Upper lobe of right lung (tissue), 1 donor: Measurements from ENCODE around the gene ANTKMT. TPM values are rescaled to one million over a fixed set of nuclear protein-coding genes. Genes with fewer than 3 reads are reported as not detected.
"Not testable (repeated sequence)": the region's sequence is repeated elsewhere in the genome, so short reads cannot be mapped to it uniquely, and the experiment has no call there.

Experiments used
- ATAC-seq: fragments of 200-7000 bp; cut with Tn5 transposase; one replicate; pipeline ENCODE4 v1.9.1; 2020; ENCODE audit warnings: mild to moderate bottlenecking, moderate library complexity
- DNase-seq: peaks from one replicate; pipeline ENCODE4 v3.0.0-alpha.2; 2020
- H3K27ac ChIP-seq: fragments of 200-600 bp; one replicate; pipeline ENCODE4 v1.8.0; 2022
- H3K27me3 ChIP-seq: fragments of 200-600 bp; one replicate; pipeline ENCODE4 v1.8.0; 2022; ENCODE audit warnings: mild to moderate bottlenecking
- H3K36me3 ChIP-seq: fragments of 200-600 bp; one replicate; pipeline ENCODE4 v1.8.0; 2022
- H3K4me1 ChIP-seq: fragments of 200-600 bp; one replicate; pipeline ENCODE4 v1.8.0; 2022
- H3K4me3 ChIP-seq: fragments of 200-600 bp; one replicate; pipeline ENCODE4 v1.8.0; 2022; ENCODE audit warnings: mild to moderate bottlenecking
- H3K9me3 ChIP-seq: fragments of 200-600 bp; one replicate; pipeline ENCODE4 v1.8.0; 2022
- intact Hi-C: fragments of 100-400 bp; cut with DNase I; formaldehyde crosslinking; loops from one replicate; pipeline ENCODE4 v1.11.0; 2022
- total RNA-seq: library from RNA; stranded (reverse); fragmentation: NEBNext Ultra II Directional; extraction: Animal tissue kit (Norgen Biotek cat#: 25700); gene quantifications from one replicate; pipeline ENCODE4 v1.2.1, GENCODE V29; 2021
- TF ChIP-seq, protein P1 (sequence below): fragments of 200-600 bp; IDR thresholded peaks from one replicate; pipeline ENCODE4 v1.8.0; 2022; ENCODE audit warnings: antibody characterized with exemption
- donor health status: DM: no; HTN: yes; CAD: no; lungs with severe emphysema.

The ANTKMT gene
- total RNA-seq, 1 donor from 2014 or later: 30.5 TPM

DNA sequence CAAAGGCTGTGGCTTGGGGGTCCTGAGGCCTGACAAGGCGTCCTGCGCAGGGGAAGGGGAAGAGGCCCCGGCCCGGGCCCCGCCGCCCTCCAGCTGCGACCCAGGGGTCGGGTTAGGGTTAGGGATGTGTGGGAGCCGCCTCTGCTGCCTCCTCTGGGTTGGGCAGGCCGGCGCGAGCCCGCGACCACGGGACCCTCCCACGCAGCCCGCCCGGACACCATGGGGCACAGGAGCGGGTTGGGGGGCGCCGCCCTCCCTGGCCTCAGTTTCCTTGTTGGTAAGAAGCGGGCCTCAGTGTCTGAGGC, 19.5 kb downstream of the ANTKMT start:
- intact Hi-C loops: no loop called here
- H3K4me3 ChIP-seq: peak overlapping the region; percentile 88
- H3K27ac ChIP-seq: peak overlapping the region; percentile 73
- H3K9me3 ChIP-seq: no peaks in the 10 kb centered on the region
- TF ChIP-seq, protein P1, sequence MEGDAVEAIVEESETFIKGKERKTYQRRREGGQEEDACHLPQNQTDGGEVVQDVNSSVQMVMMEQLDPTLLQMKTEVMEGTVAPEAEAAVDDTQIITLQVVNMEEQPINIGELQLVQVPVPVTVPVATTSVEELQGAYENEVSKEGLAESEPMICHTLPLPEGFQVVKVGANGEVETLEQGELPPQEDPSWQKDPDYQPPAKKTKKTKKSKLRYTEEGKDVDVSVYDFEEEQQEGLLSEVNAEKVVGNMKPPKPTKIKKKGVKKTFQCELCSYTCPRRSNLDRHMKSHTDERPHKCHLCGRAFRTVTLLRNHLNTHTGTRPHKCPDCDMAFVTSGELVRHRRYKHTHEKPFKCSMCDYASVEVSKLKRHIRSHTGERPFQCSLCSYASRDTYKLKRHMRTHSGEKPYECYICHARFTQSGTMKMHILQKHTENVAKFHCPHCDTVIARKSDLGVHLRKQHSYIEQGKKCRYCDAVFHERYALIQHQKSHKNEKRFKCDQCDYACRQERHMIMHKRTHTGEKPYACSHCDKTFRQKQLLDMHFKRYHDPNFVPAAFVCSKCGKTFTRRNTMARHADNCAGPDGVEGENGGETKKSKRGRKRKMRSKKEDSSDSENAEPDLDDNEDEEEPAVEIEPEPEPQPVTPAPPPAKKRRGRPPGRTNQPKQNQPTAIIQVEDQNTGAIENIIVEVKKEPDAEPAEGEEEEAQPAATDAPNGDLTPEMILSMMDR: no peak
- DNase-seq (no peak), ATAC-seq (peak; percentile 28)
- H3K4me1 ChIP-seq: peaks cover 16% of the 10 kb centered on the region
- H3K36me3 ChIP-seq: peaks cover 20% of the 10 kb centered on the region
- peaks cover 3% of the 10 kb centered on the region for H3K27me3 ChIP-seq

DNA sequence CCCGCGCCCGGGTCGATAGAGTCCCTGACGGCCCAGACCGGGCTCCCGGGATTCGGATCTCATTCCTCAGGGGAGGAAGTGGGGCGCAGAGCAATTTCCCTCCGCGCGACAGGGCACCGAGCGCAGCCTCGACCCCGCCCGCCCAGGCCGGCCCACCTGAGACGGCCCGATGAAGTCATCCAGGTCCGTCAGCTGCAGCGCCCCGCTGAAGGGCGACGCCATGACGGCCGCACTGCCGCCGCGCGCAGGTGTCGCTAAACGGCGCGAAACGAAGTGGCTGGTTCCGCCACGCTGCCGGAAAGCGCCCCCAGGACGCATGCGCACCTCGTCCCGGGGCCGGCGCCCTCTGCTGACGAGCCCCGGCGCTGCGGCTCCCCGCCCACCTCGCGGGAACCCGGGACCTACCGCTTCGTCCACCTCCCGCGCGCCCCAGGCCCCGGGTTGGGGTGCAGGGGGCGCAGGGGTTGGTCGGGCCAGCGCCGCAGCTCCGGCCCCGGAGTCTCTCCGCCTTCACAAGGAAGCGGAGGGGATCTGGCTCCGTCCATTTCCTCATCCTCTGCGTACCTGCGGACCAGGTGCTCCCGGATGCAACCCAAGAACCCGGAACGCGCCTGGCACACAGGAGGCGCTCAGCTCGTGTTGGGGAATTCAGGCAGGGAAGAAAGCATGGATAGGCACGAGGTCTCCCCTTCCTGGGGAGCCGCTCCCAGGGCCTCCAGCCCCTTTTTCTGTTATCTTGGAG, 20.0 kb downstream of the ANTKMT start, which contains the start of gene CIAO3:
TSS of gene CIAO3 (minus strand) at position 234 of the 742 bp plus-strand sequence. CDS start at position 222, 12 bp downstream.
- Histone ChIP-seq H3K36me3 (peaks cover 15% of the 10 kb centered on the region), H3K9me3 (no peaks in the 10 kb centered on the region), H3K4me3 (peak within 1 kb of the TSS; percentile 88), H3K27me3 (peaks cover 3% of the 10 kb centered on the region), H3K4me1 (peaks cover 16% of the 10 kb centered on the region), H3K27ac (peak within 1 kb of the TSS; percentile 73)
- peak; percentile 95 for DNase-seq
- ATAC-seq: peak; percentile 96
- TF ChIP-seq, protein P1: peak; percentile 91
- intact Hi-C loops: no loop called here

DNA sequence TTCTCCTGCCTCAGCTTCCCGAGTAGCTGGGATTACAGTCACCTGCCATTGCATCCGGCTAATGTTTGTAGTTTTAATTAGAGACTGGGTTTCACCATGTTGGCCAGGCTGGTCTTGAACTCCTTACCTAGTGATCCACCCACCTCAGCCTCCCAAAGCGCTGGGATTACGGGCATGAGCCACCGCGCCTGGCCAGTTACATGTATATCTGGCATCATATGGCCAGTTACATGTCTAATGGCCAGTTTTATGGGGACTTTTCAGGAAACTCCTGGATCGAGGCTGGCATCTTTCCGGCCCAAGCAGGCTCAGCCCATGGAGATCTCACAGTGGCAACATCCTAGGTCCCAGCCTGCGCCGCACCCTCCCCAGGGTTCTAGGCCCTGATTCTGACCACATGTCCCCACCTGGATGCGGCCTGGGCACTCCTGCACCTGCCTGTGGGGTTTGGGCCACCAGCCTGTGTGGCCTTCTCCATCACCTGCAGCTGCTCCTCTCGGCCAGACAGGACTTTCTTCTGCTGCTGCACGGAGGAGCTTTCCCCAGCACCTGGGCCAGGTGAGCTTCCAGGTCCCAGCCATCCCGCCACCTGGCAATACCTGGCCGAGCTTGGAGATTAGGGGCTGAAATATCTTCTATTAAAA, 21.2 kb downstream of the ANTKMT start:
- Histone ChIP-seq H3K4me1 (peaks cover 16% of the 10 kb centered on the region), H3K36me3 (peaks cover 3% of the 10 kb centered on the region), H3K4me3 (no peak overlapping the region), H3K9me3 (no peaks in the 10 kb centered on the region), H3K27me3 (peaks cover 3% of the 10 kb centered on the region), H3K27ac (no peak overlapping the region)
- DNase-seq (no peak), ATAC-seq (no peak)
- TF ChIP-seq, protein P1: no peak
- intact Hi-C loops: no loop called here

DNA sequence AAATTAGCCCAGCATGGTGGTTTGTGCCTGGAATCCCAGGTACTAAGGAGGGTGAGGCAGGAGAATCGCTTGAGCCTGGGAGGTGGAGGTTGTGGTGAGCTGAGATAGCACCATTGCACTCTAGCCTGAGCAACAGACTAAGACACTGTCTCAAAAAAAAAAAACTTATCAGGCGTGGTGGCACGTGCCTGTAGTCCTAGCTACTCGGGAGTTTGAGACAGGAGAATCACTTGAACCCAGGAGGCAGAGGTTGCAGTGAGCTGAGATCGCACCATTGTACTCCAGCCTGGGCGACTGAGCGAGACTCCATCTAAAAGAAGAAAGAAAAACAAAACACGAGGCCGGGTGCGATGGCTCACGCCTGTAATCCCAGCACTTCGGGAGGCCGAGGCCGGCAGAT, 21.9 kb downstream of the ANTKMT start:
- DNase-seq, ATAC-seq, intact Hi-C loops: not testable (repeated sequence)

DNA sequence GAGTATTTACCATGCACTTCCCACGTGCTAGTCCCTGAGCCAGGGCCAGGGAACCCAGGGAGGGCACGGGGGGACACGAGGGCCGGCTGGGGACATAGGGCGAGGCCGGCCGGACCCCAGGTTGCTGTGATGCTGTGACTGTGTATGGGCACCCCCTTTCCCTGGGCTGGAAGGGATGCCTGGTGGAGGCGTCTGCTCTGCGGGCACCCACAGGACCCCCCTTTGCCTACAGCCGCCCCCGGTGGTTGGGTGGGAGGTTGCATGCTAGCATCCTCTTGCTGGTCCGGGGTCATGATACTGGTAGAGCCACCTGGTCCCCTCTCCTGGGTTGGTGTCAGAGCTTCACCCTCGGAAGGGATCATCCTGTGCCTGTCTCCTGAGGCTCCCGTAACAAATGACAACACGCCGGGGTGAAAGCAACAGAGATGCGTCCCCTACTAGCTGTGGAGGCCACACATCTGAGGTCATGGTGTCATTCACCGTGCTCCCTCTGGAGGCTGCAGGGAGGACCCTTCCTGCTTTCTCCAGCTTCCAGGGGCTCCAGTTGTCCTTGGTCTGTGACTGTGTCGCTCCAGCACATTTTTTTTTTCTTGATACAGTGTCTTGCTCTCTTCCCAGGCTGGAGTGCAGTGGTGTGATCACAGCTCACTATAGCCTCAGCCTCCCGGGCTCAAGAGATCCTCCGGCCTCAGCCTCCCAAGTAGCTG, 23.0 kb downstream of the ANTKMT start:
- TF ChIP-seq, protein P1: no peak
- Histone ChIP-seq H3K36me3 (no peaks in the 10 kb centered on the region), H3K4me3 (no peak overlapping the region), H3K9me3 (no peaks in the 10 kb centered on the region), H3K27ac (no peak overlapping the region), H3K27me3 (peaks cover 3% of the 10 kb centered on the region), H3K4me1 (peaks cover 16% of the 10 kb centered on the region)
- intact Hi-C loops: no loop called here
- DNase-seq (no peak), ATAC-seq (no peak)

More for the DNA sequence above, 21.9 kb downstream of the ANTKMT start:
- not testable (repeated sequence) for H3K9me3 ChIP-seq, H3K27me3 ChIP-seq, H3K4me3 ChIP-seq, H3K36me3 ChIP-seq, H3K27ac ChIP-seq
- peaks cover 16% of the 10 kb centered on the region for H3K4me1 ChIP-seq

DNA sequence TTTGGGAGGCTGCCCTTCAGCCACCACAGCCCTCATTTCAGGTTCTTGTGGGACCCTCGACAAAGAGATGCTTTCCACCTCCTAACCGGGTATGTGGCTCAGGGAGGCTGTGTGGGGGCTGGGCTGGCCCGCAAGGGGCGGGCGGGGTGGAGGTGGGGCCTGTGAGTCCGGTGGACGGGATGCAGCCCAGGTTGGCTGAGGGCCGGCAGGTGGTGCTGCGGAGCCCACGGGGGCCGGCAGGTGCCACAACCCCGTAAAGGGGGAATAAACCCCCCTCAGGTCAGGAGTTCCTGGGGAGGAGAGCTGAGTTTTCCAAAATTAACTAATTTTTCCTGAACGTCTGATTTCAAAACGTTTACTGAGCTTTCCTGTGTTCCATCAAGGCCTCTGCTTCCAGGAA, 24.8 kb downstream of the ANTKMT start:
- Histone ChIP-seq H3K36me3 (no peaks in the 10 kb centered on the region), H3K27ac (no peak overlapping the region), H3K4me1 (peaks cover 4% of the 10 kb centered on the region), H3K27me3 (peaks cover 3% of the 10 kb centered on the region), H3K4me3 (no peak overlapping the region), H3K9me3 (no peaks in the 10 kb centered on the region)
- ATAC-seq (peak; percentile 37), DNase-seq (peak; percentile 73)
- intact Hi-C loops: no loop called here
- TF ChIP-seq, protein P1: peak; percentile 35
